Middle frontal gyrus (tissue), 1 donor: ENCODE data around the gene PSMA5.
"Not testable (repeated sequence)": the region's sequence is repeated elsewhere in the genome, so short reads cannot be mapped to it uniquely, and the experiment has no call there.

Source experiments
- DNase-seq: peaks from one replicate; pipeline ENCODE4 v3.0.0-alpha.2; 2015; ENCODE audit warnings: low spot score; ENCODE audit errors: extremely low spot score

The PSMA5 gene

GRCh38 chr1:109392788-109393616 lies 33.2 kb downstream of the PSMA5 start:
- no peak for DNase-seq

- DNase-seq = no peak
These were observed 34.0 kb downstream of the PSMA5 start for GRCh38 chr1:109392037-109392787.

DNA sequence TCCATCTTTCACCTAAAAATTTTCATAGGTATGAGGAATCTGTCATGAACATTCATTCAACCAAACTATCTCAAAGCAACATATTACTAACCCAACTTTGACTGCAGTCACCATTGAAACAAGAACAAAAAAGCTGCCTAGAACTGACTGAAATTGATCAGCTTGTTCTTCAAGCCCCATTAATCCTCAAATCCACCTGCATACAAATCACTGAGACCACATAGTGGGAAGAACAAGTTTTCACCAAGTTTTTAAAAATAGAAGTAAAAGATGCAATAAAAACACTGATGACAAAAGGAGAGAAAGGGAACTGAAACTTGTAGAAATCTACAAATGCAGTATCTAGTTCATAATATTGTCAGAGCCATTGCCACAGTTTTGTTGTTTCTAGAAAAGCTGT lies 34.6 kb downstream of the PSMA5 start:
- DNase-seq = no peak

GRCh38 chr1:109391157-109391556 lies 35.1 kb downstream of the PSMA5 start:
- DNase-seq = no peak

- DNase-seq = no peak
These were observed 36.5 kb downstream of the PSMA5 start for GRCh38 chr1:109389638-109390341.

DNA sequence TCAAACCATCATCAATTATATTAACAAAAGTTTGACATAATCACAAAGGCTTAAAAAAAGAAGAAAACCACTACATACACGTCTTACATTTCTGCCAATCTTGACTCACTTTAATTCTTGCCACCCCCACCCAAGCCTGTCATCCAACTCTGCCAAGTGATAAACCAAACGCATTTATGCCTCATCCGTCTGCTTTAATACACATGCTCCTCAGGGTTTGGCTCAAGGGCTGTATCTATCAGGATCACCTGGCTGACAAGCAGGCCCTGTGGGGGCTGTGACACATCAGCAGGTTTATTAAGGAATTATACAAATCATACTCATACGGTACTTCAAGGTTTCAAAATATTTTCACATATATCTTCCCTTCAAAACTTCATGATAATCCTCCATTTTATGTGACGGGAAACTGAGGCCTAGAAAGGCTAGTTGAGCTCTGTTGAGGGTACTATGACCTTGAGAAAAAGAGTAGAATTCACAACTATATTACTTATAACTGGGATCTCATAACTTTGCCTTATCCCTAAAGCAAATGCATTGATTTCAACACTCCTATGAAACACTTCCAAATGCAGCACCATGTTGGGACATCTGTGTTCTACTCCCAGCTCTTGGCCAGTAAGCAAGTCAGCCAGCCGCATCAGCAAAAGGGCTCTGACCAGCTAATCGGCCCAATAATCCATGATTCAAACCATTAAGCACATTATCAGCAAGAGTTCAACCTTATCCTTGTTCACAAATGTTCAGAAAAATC lies 37.2 kb downstream of the PSMA5 start:
- DNase-seq = no peak

DNA sequence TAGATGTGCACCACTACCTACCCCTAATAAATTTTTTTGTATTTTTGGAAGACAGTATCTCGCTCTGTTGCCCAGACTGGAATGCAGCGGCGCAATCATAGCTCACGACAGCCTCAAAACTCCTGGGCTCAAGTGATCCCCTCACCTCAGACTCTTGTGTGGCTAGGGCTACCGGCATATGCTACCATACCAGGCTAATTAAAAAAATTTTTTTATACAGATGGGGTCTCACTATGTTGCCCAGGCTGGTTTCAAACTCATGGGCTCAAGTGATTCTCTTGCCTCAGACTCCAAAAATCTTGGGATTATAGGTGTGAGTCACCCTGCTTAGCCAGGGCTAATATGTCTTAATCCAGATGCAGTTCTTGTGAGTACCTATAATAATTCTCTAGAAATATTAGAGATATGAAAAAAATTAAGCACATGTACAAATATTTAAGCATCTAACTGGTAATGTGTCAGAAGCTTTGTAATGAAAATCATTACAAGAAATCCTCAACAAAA lies 38.0 kb downstream of the PSMA5 start:
- DNase-seq = no peak

DNA sequence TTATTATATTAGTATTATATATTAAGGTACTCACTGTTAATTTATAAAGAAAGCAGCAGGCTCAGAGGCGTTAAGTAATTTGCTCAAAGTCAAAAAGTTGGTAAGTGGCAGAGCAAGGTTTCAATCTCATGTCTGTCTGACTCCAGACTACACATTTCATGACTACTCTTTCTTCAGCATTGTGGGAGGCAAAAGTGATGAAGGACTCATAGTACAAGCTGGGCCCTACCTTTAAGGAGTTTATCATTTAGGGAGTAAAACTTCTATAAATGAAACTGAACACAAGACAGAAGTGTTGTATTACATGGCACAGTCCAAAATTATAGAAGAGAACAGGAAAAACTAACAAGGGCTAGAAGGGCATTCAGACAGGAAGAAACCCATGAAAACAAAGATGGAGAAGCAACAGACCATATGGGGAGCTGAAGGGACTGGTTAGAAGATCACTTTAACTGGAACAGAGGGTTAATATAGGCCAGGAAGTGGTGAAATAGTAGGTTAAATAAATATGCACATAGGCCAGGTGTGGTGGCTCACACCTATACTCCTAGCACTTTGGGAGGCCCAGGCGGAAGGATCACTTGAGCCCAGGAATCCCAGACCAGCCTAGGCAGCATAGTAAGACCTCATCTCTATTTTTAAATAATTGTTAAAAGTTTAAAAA lies 40.1 kb downstream of the PSMA5 start:
- no peak for DNase-seq

DNA sequence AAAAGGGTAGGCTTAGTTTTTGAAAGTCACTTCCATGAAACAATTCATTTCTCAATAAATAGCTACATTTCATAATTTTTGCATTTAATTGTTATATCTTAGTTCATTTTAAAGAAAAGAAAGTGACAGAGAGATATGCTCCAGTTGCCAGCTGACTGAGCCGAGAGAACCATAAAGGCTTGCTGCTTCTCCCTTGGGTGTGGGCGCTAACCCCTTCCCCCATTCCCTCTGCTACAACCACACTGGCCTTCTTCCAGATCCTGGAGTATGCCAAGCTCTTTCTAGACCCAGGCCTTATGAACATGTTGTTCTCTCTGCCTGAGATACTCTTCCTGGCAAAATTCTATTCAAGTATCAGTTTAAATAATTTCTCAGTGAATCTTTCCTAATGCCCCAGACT lies 40.8 kb downstream of the PSMA5 start:
- DNase-seq = no peak

- DNase-seq = no peak
These were observed 42.4 kb downstream of the PSMA5 start for GRCh38 chr1:109383854-109384253.

DNA sequence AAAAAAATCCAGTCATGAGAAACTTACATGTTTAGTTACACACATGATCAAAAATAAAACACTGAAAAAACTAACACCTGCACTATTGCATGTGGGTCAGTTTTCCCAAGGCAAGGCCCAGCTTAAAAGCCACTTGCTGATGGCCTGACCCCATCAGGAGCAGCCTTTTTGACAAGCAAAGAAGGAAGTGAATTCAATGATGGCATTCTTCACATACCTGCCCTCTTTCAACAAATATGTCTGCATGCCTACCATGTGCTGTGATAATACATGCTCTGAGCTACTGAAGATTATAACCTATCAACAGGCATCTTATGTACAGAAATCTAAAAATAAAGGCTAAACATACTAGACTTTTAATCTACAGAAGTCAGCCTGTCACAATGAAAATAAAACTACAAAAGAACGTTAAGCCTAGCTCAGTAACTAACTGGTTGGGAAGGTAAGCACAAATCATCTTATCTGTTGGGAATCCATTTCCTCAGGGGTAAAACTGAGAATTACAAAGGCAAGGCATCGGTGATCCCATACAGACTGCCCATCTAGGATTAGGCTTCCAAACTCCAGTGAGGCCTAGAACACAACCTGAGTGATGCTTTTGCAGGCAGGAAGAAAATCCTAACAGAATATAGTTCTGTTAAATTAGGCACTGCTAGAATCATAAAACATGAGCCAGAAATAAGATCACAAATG lies 43.0 kb downstream of the PSMA5 start:
- no peak for DNase-seq

DNA sequence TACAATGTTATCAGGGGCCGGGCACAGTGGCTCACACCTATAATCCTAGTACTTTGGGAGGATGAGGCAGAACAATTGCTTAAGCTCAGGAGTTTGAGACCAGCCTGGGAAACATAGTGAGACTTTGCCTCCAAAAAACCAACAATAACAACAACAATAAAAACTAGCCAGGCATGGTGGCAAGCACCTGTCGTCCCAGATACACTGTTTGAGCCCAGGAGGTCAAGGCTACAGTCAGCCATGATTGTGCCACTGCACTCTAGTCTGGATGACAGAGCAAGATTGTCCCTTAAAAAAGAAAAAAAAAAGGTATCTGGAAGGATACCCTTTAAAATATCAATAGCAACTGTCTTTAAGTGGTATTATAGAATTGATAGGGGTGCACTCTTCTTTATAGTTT lies 44.7 kb downstream of the PSMA5 start:
- no peak for DNase-seq

- DNase-seq = no peak
These were observed 46.3 kb downstream of the PSMA5 start for GRCh38 chr1:109379907-109380306.

DNA sequence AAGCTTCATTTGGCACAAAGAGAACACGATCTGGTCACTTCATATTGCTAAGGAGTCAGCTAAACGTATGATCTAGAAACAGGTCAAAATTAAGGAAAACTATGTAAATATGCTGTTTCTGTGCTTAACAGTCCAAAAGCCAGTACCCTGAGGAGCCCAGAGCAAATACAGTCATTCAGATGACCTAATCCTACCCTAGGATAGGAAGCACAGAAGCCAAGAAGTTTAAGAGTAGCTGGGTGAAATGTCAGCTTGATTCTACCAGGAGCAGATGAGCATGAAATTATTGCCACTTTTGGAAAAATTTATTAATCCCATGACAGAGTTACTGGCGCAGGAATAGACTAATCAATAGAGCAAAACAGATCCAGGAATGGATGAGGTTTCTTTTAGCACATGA lies 46.8 kb downstream of the PSMA5 start:
- no peak for DNase-seq

DNA sequence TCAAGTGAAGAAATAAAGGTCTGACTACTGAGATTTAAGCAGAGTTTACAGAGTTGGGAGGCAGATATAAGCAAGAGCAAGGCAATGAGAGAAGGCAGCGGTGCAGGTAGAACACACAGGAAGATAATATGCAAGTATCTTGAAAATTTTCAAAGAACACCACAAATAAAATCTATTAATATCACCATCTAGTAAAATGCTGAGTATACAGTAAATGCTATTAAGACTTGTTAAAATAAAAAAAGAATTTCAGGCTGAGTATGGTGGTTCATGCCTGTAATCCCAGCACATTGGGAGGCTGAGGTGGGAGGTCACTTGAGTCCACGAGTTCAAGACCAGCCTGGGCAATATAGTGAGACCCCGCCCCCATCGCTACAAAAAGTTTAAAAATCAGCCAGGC lies 48.5 kb downstream of the PSMA5 start:
- no peak for DNase-seq

GRCh38 chr1:109373696-109374095 lies 52.6 kb downstream of the PSMA5 start:
- DNase-seq = not testable (repeated sequence)

DNA sequence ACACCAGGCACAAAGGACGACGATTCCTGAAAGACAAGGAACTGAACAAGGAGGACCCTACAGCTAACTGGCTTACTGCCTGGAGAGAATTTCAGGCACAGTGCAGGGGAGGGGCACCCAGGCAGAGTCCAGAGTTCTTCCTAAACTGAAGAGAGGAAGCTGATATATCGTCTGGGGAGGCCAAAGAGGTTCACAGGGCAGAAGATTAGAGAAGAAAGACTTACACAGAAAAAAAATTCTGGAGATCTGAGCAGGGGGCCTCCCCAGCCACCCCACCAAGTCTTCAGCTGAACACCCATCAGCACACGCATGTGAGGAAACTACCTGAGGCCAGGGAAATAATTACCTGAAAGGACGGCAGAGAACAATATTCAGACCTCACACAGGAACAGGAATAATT lies 53.1 kb downstream of the PSMA5 start:
- no peak for DNase-seq

- DNase-seq = no peak
These were observed 54.0 kb downstream of the PSMA5 start for GRCh38 chr1:109372281-109372680.

- no peak for DNase-seq
These were observed 54.9 kb downstream of the PSMA5 start for GRCh38 chr1:109371341-109371739.

DNA sequence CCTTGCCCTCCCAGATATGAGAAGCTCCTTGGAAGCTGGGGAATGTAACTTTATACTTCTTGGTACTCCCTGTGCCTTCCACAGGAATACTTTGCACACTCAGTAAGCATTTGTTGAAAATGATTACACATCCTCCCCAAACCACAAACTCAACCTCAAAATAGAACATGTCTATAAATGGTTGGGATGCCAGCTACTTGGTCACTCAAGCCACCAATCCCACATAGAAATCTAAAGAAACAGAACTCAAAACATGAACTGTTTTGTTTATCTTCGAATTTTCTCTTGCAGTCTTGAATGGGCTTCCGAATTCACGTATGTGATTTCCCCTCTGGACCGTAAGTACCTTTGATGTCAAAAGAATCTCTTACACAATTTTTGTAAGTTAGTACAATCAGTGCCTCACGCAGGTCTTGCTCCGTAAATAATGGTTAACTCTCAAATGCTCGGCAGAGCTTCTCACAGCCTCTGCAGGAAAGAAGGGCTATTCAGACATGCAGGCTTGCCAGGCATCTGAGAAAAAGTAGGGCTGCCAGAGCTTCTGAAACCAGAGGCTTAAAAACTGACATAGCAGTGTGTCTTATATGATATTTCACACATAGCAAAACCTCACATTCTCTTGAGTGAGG lies 55.4 kb downstream of the PSMA5 start:
- DNase-seq = no peak
